Fibroblast of mammary gland (primary cell): ENCODE data around the gene RAVER1.

Experiments
- DNase-seq: peaks from one replicate; pipeline ENCODE4 v3.0.0-alpha.2; 2010; ENCODE audit warnings: low read depth
- H3K4me3 ChIP-seq: 2 replicates; pipeline ENCODE4 v1.5.1; 2011; ENCODE audit warnings: low read depth, mild to moderate bottlenecking, low read length, moderate library complexity; ENCODE audit not compliant: control insufficient read depth
- CTCF ChIP-seq: conservative IDR thresholded peaks from 2 replicates; pipeline ENCODE4 v1.5.1; 2011; ENCODE audit warnings: low read depth, low read length, inconsistent platforms; ENCODE audit not compliant: control insufficient read depth, insufficient read depth

RAVER1 gene

DNA sequence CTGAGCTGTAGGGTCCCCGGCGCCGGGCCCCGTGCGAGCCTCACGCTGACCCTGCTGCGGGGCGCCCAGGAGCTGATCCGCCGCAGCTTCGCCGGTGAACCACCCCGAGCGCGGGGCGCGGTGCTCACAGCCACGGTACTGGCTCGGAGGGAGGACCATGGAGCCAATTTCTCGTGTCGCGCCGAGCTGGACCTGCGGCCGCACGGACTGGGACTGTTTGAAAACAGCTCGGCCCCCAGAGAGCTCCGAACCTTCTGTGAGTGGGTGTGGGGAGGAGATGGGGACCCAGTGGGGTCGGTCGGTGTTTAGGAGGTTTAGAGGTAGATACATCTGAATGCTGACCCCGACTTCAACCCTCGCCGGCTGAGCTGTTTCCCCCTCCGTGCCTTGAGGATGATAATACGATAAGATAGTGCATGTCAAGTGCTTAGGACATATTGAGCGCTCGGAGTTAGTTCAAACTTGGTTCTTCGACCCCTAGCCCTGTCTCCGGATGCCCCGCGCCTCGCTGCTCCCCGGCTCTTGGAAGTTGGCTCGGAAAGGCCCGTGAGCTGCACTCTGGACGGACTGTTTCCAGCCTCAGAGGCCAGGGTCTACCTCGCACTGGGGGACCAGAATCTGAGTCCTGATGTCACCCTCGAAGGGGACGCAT, 41.6 kb downstream of the RAVER1 start:
- no peak for TF ChIP-seq CTCF
- H3K4me3 ChIP-seq, result peak overlapping the region; percentile 22
- DNase-seq, result no peak

GRCh38 chr19:10290876-10291553, 42.3 kb downstream of the RAVER1 start:
- peak overlapping the region; percentile 22 for H3K4me3 ChIP-seq
- DNase-seq, result no peak

GRCh38 chr19:10290357-10290875, 42.9 kb downstream of the RAVER1 start:
- no peak for DNase-seq
- peak overlapping the region; percentile 13 for H3K4me3 ChIP-seq
- TF ChIP-seq CTCF, result no peak

More at GRCh38 chr19:10290876-10291553, 42.3 kb downstream of the RAVER1 start:
- no peak for TF ChIP-seq CTCF

DNA sequence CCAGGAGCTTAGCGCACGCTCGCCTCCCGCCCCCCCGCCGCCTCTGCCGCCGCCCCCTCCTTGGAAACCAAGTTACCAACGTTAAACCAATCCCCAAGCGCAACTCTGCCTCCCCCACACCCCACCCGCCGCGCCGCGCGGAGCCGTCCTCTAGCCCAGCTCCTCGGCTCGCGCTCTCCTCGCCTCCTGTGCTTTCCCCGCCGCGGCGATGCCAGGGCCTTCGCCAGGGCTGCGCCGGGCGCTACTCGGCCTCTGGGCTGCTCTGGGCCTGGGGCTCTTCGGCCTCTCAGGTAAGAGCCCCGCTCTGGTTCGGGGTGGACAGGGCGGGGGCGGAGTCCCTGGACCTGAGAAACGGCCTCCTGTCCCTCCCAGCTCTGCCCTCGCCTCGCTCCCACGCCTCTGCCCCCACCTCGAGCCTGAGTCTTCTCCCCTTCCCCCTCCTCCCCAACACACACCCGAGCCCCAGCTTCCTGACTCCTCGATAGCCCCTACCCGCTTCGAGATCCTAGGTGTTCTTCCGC, 43.4 kb downstream of the RAVER1 start, which contains the start of gene ICAM5:
Gene ICAM5, plus strand, starts transcription at position 117 of the 521 bp plus-strand sequence. Its CDS starts 92 bp downstream, at position 209.
- no peak for DNase-seq
- no peak for TF ChIP-seq CTCF

DNA sequence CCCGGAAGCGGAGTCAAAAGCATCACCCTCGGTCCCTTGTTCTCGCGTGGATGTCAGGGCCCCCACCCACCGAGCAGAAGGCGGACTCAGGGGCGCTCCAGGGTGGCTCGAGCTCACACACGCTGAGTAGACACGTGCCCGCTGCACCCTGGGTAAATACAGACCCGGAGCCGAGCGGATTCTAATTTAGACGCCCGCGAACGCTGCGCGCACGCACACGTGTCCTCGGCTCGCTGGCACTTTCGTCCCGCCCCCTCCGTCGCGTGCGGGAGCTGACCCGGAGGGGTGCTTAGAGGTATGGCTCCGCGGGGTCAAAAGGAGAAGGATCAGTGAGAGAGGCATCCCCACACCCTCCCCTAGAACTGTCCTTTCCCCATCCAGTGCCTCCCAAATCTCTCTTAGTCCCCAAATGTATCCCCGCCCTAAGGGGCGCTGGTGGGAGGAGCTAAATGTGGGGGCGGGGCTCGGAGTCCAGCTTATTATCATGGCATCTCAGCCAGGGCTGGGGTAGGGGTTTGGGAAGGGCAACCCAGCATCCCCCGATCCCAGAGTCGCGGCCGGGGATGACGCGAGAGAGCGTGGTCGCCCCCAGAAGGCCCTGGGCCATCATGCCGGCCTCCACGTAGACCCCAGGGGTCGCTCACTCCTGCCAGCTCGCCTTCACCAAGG, 44.0 kb downstream of the RAVER1 start:
- DNase-seq, result peak; percentile 32

More for the DNA sequence above, 43.4 kb downstream of the RAVER1 start, which contains the start of gene ICAM5:
- peak within 1 kb of the TSS; percentile 25 for H3K4me3 ChIP-seq

More for the DNA sequence above, 44.0 kb downstream of the RAVER1 start:
- H3K4me3 ChIP-seq, result peak overlapping the region; percentile 25
- no peak for TF ChIP-seq CTCF
